ENCODE data around the gene OTUD7B. TPM values are rescaled to one million over a fixed set of nuclear protein-coding genes. Genes with fewer than 3 reads are reported as not detected.

Gene OTUD7B
- total and polyA plus RNA-seq, 2 of the 8 experiments (the other 6 are each of a cell fraction or from before 2014, with no cell fraction given) = 4.2 to 21.5 TPM

GRCh38 chr1:149937759-149938158, 72.8 kb downstream of the OTUD7B start:
- Histone ChIP-seq H2AK5ac (ENCODE audit: low read depth, low read length) (no peak overlapping the region), H3K27ac (ENCODE audit: low read depth, low read length) (no peak overlapping the region), H3K27me3 (replicated peaks in 1 of 4; ENCODE audit: control insufficient read depth in 3 of 4, extremely low read depth in 1 of 4, insufficient read depth in 3 of 4, low read length in 3 of 4) (no peaks in the 10 kb centered on the region), H3K36me3 (ENCODE audit: control insufficient read depth in 2 of 4, insufficient read depth in 4 of 4, low read length in 3 of 4) (no peaks in the 10 kb centered on the region), H3K23me2 (ENCODE audit: low read depth, low read length) (peaks cover 2% of the 10 kb centered on the region; the same call in 1 of the 2 replicates), H4K91ac (replicated peaks; ENCODE audit: insufficient read length, low read length) (peak overlapping the region; percentile 45), H2BK15ac (ENCODE audit: low read length) (no peak overlapping the region), H4K8ac (ENCODE audit: extremely low read depth, insufficient read depth, low read length) (no peak overlapping the region), H3K9ac (replicated peaks in 1 of 4; ENCODE audit: extremely low read depth in 1 of 4, low read depth in 3 of 4, low read length in 3 of 4) (no peak overlapping the region; a peak in 1 of 7 replicates), H4K5ac (ENCODE audit: insufficient read length, low read depth, low read length) (no peak overlapping the region), H3K9me3 (ENCODE audit: insufficient read depth in 2 of 2, low read depth in 1 of 2, low read length in 1 of 2) (no peaks in the 10 kb centered on the region), H2BK12ac (ENCODE audit: low read depth, low read length) (peak overlapping the region; percentile 52; the same call in 1 of the 2 replicates), H3K4ac (replicated peaks; ENCODE audit: insufficient read length, low read depth, low read length) (no peak overlapping the region), H3K79me2 (ENCODE audit: control insufficient read depth in 1 of 2, insufficient read depth in 2 of 2, low read length in 2 of 2) (no peaks in the 10 kb centered on the region), H3K4me2 (ENCODE audit: insufficient read depth in 1 of 2, low read depth in 2 of 2, low read length in 2 of 2) (peak overlapping the region; percentile 64 to 77; a peak in 3 of 4 replicates), H2AFZ (ENCODE audit: low read length) (no peak overlapping the region), H3K56ac (replicated peaks; ENCODE audit: insufficient read length, low read depth, low read length) (no peak overlapping the region), H4K20me1 (replicated peaks in 1 of 2; ENCODE audit: control insufficient read depth in 1 of 2, insufficient read depth in 2 of 2, low read length in 2 of 2) (no peaks in the 10 kb centered on the region), H3K4me3 (ENCODE audit: extremely low read depth in 1 of 4, insufficient read depth in 2 of 4, low read depth in 3 of 4, low read length in 4 of 4) (peak overlapping the region in 1 of 4 experiments; percentile 55; a peak in 3 of 8 replicates), H3K18ac (ENCODE audit: extremely low read depth, low read length) (no peak overlapping the region; the same call in 1 of the 2 replicates), H3K79me1 (ENCODE audit: low read depth, low read length) (no peaks in the 10 kb centered on the region), H2BK120ac (replicated peaks; ENCODE audit: low read depth, low read length) (no peak overlapping the region), H2BK5ac (ENCODE audit: low read depth, low read length) (0 out of 2 replicates have a peak overlapping the region, but pooled peaks have one; percentile 60), H3K14ac (ENCODE audit: insufficient read length) (no peak overlapping the region), H3K4me1 (replicated peaks in 1 of 4; ENCODE audit: control insufficient read depth in 3 of 4, insufficient read depth in 4 of 4, low read length in 3 of 4) (peaks cover 5 to 22% (median 13%) of the 10 kb centered on the region in 4 experiments), H3K23ac (ENCODE audit: insufficient read length) (no peak overlapping the region), H2BK20ac (ENCODE audit: low read length) (no peak overlapping the region)
- POLR2A ChIA-PET (ENCODE audit: partially characterized antibody) = interaction anchor here (0.6 to 5.8 kb wide), 13 partner anchors 8 to 227 kb away, joined by 3 to 65 read pairs (median 3); partner anchors contain the start of gene SF3B4
- FAIRE-seq = no peak
- TF ChIP-seq CEBPB (IDR thresholded peaks at IDR 0.05; ENCODE audit: low read depth, low read length) = no peak
- TF ChIP-seq KDM1A (IDR thresholded peaks at IDR 0.05; ENCODE audit: borderline replicate concordance, low read length) = no peak
- TF ChIP-seq ASH2L (IDR thresholded peaks at IDR 0.05; ENCODE audit: low read length) = no peak
- no peak for TF ChIP-seq ATF2 (IDR thresholded peaks at IDR 0.05; ENCODE audit: low read length)
- no peak for TF ChIP-seq HDAC6 (IDR thresholded peaks at IDR 0.05; ENCODE audit: low read depth, low read length)
- TF ChIP-seq, protein P1, sequence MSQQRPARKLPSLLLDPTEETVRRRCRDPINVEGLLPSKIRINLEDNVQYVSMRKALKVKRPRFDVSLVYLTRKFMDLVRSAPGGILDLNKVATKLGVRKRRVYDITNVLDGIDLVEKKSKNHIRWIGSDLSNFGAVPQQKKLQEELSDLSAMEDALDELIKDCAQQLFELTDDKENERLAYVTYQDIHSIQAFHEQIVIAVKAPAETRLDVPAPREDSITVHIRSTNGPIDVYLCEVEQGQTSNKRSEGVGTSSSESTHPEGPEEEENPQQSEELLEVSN (IDR thresholded peaks at IDR 0.05) = no peak
- TF ChIP-seq BACH1 (IDR thresholded peaks at IDR 0.05; ENCODE audit: low read length) = no peak
- TF ChIP-seq NANOG (IDR thresholded peaks at IDR 0.05; ENCODE audit: insufficient read depth, low read depth, low read length, poor library complexity, severe bottlenecking) = no peak
- no peak for TF ChIP-seq SP4 (IDR thresholded peaks at IDR 0.05; ENCODE audit: low read length)
- no peak for TF ChIP-seq RXRA (IDR thresholded peaks at IDR 0.05; ENCODE audit: insufficient read depth, low read depth, low read length)
- TF ChIP-seq GTF2F1 (IDR thresholded peaks at IDR 0.05; ENCODE audit: borderline replicate concordance, low read depth, low read length) = no peak
- TF ChIP-seq CHD1 (IDR thresholded peaks at IDR 0.05; ENCODE audit: low read depth, low read length) = no peak
- TF ChIP-seq CBX8 (IDR thresholded peaks at IDR 0.05; ENCODE audit: borderline replicate concordance, low read depth, low read length) = no peak
- no peak for DNase-seq (ENCODE audit: low read depth in 1 of 2, low spot score in 2 of 2)
- CTCF ChIA-PET (ENCODE audit: partially characterized antibody) = interaction anchor here (0.7 to 2.3 kb wide), 4 partner anchors 22 to 250 kb away, joined by 3 to 6 read pairs (median 4); no protein-coding TSS in a partner anchor

All from H1 (cell line).